ENCODE results near the gene ARID4B. TPM values are rescaled to one million over a fixed set of nuclear protein-coding genes. Genes with fewer than 3 reads are reported as not detected.

Gene ARID4B
- polyA plus RNA-seq, 1 donor from 2014 or later, result 49.3 TPM

DNA sequence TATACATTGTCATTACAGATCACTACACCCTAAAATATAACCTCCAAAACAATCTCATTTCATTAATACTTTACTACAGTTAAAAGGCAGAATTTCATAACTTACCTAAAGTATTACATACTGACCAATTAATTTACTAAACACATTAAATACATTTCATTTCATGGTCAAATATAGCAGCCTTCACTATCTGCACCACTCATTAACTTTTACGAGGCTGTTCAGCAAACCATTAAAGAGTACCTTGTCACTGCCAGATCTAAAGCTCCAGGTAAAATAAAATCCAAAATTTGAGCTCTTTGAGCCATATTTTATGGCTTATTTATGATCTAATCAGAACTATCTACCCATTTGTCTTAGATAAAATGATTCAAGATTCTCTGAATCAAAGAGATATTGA is 100.6 kb downstream of the ARID4B start:
- H3K27ac ChIP-seq (ENCODE audit: low read length), result no peak overlapping the region
- H3K4me2 ChIP-seq (ENCODE audit: low read length), result no peak overlapping the region
- H3K9me3 ChIP-seq (ENCODE audit: low read length), result no peaks in the 10 kb centered on the region
- no peaks in the 10 kb centered on the region for H4K20me1 ChIP-seq (ENCODE audit: insufficient read depth)
- no peak overlapping the region for H2AFZ ChIP-seq (ENCODE audit: low read depth, low read length)
- no peaks in the 10 kb centered on the region for H3K36me3 ChIP-seq (ENCODE audit: insufficient read depth, low read length)
- no peak for TF ChIP-seq EP300 (conservative IDR thresholded peaks at IDR 0.05; ENCODE audit: poor library complexity, severe bottlenecking)
- TF ChIP-seq, protein P1, sequence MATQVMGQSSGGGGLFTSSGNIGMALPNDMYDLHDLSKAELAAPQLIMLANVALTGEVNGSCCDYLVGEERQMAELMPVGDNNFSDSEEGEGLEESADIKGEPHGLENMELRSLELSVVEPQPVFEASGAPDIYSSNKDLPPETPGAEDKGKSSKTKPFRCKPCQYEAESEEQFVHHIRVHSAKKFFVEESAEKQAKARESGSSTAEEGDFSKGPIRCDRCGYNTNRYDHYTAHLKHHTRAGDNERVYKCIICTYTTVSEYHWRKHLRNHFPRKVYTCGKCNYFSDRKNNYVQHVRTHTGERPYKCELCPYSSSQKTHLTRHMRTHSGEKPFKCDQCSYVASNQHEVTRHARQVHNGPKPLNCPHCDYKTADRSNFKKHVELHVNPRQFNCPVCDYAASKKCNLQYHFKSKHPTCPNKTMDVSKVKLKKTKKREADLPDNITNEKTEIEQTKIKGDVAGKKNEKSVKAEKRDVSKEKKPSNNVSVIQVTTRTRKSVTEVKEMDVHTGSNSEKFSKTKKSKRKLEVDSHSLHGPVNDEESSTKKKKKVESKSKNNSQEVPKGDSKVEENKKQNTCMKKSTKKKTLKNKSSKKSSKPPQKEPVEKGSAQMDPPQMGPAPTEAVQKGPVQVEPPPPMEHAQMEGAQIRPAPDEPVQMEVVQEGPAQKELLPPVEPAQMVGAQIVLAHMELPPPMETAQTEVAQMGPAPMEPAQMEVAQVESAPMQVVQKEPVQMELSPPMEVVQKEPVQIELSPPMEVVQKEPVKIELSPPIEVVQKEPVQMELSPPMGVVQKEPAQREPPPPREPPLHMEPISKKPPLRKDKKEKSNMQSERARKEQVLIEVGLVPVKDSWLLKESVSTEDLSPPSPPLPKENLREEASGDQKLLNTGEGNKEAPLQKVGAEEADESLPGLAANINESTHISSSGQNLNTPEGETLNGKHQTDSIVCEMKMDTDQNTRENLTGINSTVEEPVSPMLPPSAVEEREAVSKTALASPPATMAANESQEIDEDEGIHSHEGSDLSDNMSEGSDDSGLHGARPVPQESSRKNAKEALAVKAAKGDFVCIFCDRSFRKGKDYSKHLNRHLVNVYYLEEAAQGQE (IDR thresholded peaks at IDR 0.05; ENCODE audit: borderline replicate concordance), result no peak
- TF ChIP-seq RAD21 (conservative IDR thresholded peaks at IDR 0.05), result no peak
- TF ChIP-seq MXI1 (conservative IDR thresholded peaks at IDR 0.05; ENCODE audit: poor library complexity, severe bottlenecking), result no peak
- no peak overlapping the region for H3K9ac ChIP-seq (ENCODE audit: low read length)
- H3F3A ChIP-seq (ENCODE audit: insufficient read depth, low read length, poor library complexity, severe bottlenecking), result no peaks in the 10 kb centered on the region
- H3K9me2 ChIP-seq (ENCODE audit: insufficient read depth, low read length), result no peaks in the 10 kb centered on the region
- no peaks in the 10 kb centered on the region for H3K27me3 ChIP-seq (ENCODE audit: insufficient read depth, low read depth, low read length)
- H3K4me3 ChIP-seq (ENCODE audit: low read length), result no peak overlapping the region
- no peaks in the 10 kb centered on the region for H3K79me2 ChIP-seq (replicated peaks; ENCODE audit: insufficient read depth, low read length)

DNA sequence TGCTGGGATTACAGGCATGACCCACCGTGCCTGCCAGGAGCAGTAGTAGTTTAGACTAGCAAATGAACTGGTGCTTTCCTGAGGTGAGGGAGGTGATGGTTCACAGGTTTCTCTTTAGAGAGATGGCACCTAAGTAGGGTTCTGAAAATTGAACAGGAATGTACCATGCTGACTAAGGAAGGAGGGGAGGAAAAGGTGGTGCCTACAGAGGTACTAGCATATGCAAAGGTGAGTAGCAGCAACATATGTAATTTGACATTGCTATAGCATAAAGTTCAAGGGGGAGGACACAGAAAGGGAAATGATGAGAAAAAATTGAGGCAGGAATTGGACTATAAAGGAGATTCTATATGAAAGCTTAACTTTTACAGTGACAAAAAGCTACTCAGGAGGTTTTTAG is 101.0 kb downstream of the ARID4B start:
- no peaks in the 10 kb centered on the region for H4K20me1 ChIP-seq (ENCODE audit: insufficient read depth)
- no peak overlapping the region for H3K4me2 ChIP-seq (ENCODE audit: low read length)
- H3K9me3 ChIP-seq (ENCODE audit: low read length), result no peaks in the 10 kb centered on the region
- TF ChIP-seq SMC3 (conservative IDR thresholded peaks at IDR 0.05; ENCODE audit: poor library complexity) (no peak), EP300 (conservative IDR thresholded peaks at IDR 0.05; ENCODE audit: poor library complexity, severe bottlenecking) (no peak), EZH2 (IDR thresholded peaks at IDR 0.05; ENCODE audit: borderline replicate concordance, insufficient read depth, low read length, poor library complexity, severe bottlenecking) (no peak)
- H3K36me3 ChIP-seq (ENCODE audit: insufficient read depth, low read length), result no peaks in the 10 kb centered on the region
- H3K9ac ChIP-seq (ENCODE audit: low read length), result no peak overlapping the region
- H3K27me3 ChIP-seq (ENCODE audit: insufficient read depth, low read depth, low read length), result no peaks in the 10 kb centered on the region
- H3K79me2 ChIP-seq (replicated peaks; ENCODE audit: insufficient read depth, low read length), result no peaks in the 10 kb centered on the region
- no peak overlapping the region for H2AFZ ChIP-seq (ENCODE audit: low read depth, low read length)
- no peak overlapping the region for H3K27ac ChIP-seq (ENCODE audit: low read length)
- no peaks in the 10 kb centered on the region for H3K9me2 ChIP-seq (ENCODE audit: insufficient read depth, low read length)
- H3K4me3 ChIP-seq (ENCODE audit: low read length), result no peak overlapping the region
- no peaks in the 10 kb centered on the region for H3F3A ChIP-seq (ENCODE audit: insufficient read depth, low read length, poor library complexity, severe bottlenecking)

DNA sequence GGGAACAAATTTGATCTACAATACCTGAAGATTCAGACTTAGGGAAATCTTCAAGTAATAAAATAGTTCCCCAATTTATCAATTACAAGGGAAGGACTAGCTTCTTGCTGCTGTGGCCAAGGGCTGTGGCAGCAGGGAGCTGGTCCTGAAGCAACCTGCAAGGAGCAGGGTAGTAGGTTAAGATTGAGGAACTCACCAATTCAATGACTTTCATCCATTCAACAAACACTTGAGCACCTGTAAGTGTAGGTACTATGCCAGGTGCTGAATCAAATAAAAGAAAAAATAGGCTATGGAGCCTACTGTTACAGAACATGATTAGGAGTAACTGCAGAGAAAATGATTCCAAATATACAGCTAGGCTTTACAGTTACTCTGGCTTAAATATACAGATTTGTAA is 102.7 kb downstream of the ARID4B start:
- Histone ChIP-seq H3K79me2 (replicated peaks; ENCODE audit: insufficient read depth, low read length) (no peaks in the 10 kb centered on the region), H2AFZ (ENCODE audit: low read depth, low read length) (no peak overlapping the region), H3K27ac (ENCODE audit: low read length) (no peak overlapping the region), H3K4me3 (ENCODE audit: low read length) (no peak overlapping the region), H3K9me3 (ENCODE audit: low read length) (no peaks in the 10 kb centered on the region), H4K20me1 (ENCODE audit: insufficient read depth) (no peaks in the 10 kb centered on the region), H3K4me2 (ENCODE audit: low read length) (no peak overlapping the region), H3F3A (ENCODE audit: insufficient read depth, low read length, poor library complexity, severe bottlenecking) (no peaks in the 10 kb centered on the region), H3K9ac (ENCODE audit: low read length) (no peak overlapping the region), H3K36me3 (ENCODE audit: insufficient read depth, low read length) (no peaks in the 10 kb centered on the region), H3K9me2 (ENCODE audit: insufficient read depth, low read length) (no peaks in the 10 kb centered on the region), H3K27me3 (ENCODE audit: insufficient read depth, low read depth, low read length) (no peaks in the 10 kb centered on the region)
- TF ChIP-seq, protein P1 (IDR thresholded peaks at IDR 0.05; ENCODE audit: borderline replicate concordance), result no peak
- no peak for TF ChIP-seq TAF1 (IDR thresholded peaks at IDR 0.05; ENCODE audit: low read depth)
- TF ChIP-seq EZH2 (IDR thresholded peaks at IDR 0.05; ENCODE audit: borderline replicate concordance, insufficient read depth, low read length, poor library complexity, severe bottlenecking), result no peak
- TF ChIP-seq, protein P2, sequence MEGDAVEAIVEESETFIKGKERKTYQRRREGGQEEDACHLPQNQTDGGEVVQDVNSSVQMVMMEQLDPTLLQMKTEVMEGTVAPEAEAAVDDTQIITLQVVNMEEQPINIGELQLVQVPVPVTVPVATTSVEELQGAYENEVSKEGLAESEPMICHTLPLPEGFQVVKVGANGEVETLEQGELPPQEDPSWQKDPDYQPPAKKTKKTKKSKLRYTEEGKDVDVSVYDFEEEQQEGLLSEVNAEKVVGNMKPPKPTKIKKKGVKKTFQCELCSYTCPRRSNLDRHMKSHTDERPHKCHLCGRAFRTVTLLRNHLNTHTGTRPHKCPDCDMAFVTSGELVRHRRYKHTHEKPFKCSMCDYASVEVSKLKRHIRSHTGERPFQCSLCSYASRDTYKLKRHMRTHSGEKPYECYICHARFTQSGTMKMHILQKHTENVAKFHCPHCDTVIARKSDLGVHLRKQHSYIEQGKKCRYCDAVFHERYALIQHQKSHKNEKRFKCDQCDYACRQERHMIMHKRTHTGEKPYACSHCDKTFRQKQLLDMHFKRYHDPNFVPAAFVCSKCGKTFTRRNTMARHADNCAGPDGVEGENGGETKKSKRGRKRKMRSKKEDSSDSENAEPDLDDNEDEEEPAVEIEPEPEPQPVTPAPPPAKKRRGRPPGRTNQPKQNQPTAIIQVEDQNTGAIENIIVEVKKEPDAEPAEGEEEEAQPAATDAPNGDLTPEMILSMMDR (IDR thresholded peaks at IDR 0.05; ENCODE audit: poor library complexity, severe bottlenecking), result no peak
- TF ChIP-seq SMC3 (conservative IDR thresholded peaks at IDR 0.05; ENCODE audit: poor library complexity), result no peak
- TF ChIP-seq RAD21 (conservative IDR thresholded peaks at IDR 0.05), result no peak
- TF ChIP-seq EP300 (conservative IDR thresholded peaks at IDR 0.05; ENCODE audit: poor library complexity, severe bottlenecking), result no peak
- TF ChIP-seq POLR2AphosphoS5 (IDR thresholded peaks at IDR 0.05), result no peak
- no peak for TF ChIP-seq MXI1 (conservative IDR thresholded peaks at IDR 0.05; ENCODE audit: poor library complexity, severe bottlenecking)

All from neural cell (in vitro differentiated cells).